IMR-90 (cell line): ENCODE results near the gene RBFOX1. TPM values are rescaled to one million over a fixed set of nuclear protein-coding genes. Genes with fewer than 3 reads are reported as not detected.

Experiments
- ATAC-seq: fragments of 200-7000 bp; cut with Tn5 transposase; 2 replicates; pipeline ENCODE4 v1.9.1; 2020; ENCODE audit warnings: low read depth, mild to moderate bottlenecking, moderate library complexity
- BruUV-seq: library from RNA; stranded (reverse); fragments of 400-500 nt; replicated peaks from 2 replicates; lab custom pipeline; 2021; lab: Mats Ljungman, UMichigan
- CTCF ChIA-PET: fragments of 300-600 bp; formaldehyde crosslinking; extraction: SDS; loops from one replicate; lab custom pipeline; 2021; ENCODE audit warnings: antibody characterized with exemption; lab: Yijun Ruan, JAX
- POLR2A ChIA-PET: fragments of 300-600 bp; sonication (Branson Sonifier 250); formaldehyde crosslinking; loops from one replicate; lab custom pipeline; 2022; ENCODE audit warnings: antibody characterized with exemption; ENCODE audit not compliant: unreplicated experiment; lab: Charles Lee
- DNase-seq: peaks from one replicate; pipeline ENCODE4 v3.0.0; 2013
- H2AFZ ChIP-seq: replicated peaks from 2 replicates; pipeline ENCODE3; 2013; ENCODE audit warnings: low read length, mild to moderate bottlenecking; ENCODE audit not compliant: poor library complexity
- H2AK5ac ChIP-seq: 2 replicates; pipeline ENCODE4 v1.6.1; 2013; ENCODE audit warnings: low read depth, low read length, inconsistent platforms
- H2AK9ac ChIP-seq: replicated peaks from 2 replicates; pipeline ENCODE3; 2013; ENCODE audit warnings: mild to moderate bottlenecking, low read depth, low read length, moderate library complexity; ENCODE audit not compliant: poor library complexity
- H2BK120ac ChIP-seq: 2 replicates; pipeline ENCODE4 v1.6.1; 2013; ENCODE audit warnings: low read depth, low read length, inconsistent platforms
- H2BK15ac ChIP-seq: 3 replicates; pipeline ENCODE4 v1.6.1; 2013; ENCODE audit warnings: low read depth, low read length, inconsistent platforms
- H2BK20ac ChIP-seq: 2 replicates; pipeline ENCODE4 v1.6.1; 2013; ENCODE audit warnings: low read depth, mild to moderate bottlenecking, inconsistent platforms, low read length, moderate library complexity
- H2BK5ac ChIP-seq: 2 replicates; pipeline ENCODE4 v1.6.1; 2013; ENCODE audit warnings: mild to moderate bottlenecking, low read depth, low read length, inconsistent platforms; ENCODE audit not compliant: poor library complexity, severe bottlenecking
- H3K14ac ChIP-seq: replicated peaks from 2 replicates; pipeline ENCODE4 v1.6.1; 2013; ENCODE audit warnings: low read depth, low read length, inconsistent platforms
- H3K18ac ChIP-seq: 2 replicates; pipeline ENCODE4 v1.6.1; 2013; ENCODE audit warnings: low read depth, low read length, control low read depth
- H3K23ac ChIP-seq: 2 replicates; pipeline ENCODE4 v1.6.1; 2013; ENCODE audit warnings: low read depth, low read length, inconsistent platforms
- H3K27ac ChIP-seq: 2 replicates; pipeline ENCODE4 v1.5.1; 2013; ENCODE audit warnings: mild to moderate bottlenecking, control low read depth, low read length; ENCODE audit not compliant: insufficient read depth
- H3K27me3 ChIP-seq: 2 replicates; pipeline ENCODE4 v1.6.1; 2013; ENCODE audit warnings: low read length; ENCODE audit not compliant: control insufficient read depth, insufficient read depth
- H3K36me3 ChIP-seq: 2 replicates; pipeline ENCODE4 v1.6.1; 2013; ENCODE audit warnings: low read length, mixed read lengths; ENCODE audit not compliant: control insufficient read depth, insufficient read depth
- H3K4ac ChIP-seq: 2 replicates; pipeline ENCODE4 v1.6.1; 2013; ENCODE audit warnings: low read depth, low read length, inconsistent platforms
- H3K4me1 ChIP-seq: 2 replicates; pipeline ENCODE4 v1.6.1; 2013; ENCODE audit warnings: low read length, mixed read lengths; ENCODE audit not compliant: control insufficient read depth, insufficient read depth
- H3K4me2 ChIP-seq: 2 replicates; pipeline ENCODE4 v1.6.1; 2013; ENCODE audit warnings: low read depth, mild to moderate bottlenecking, control low read depth, low read length, moderate library complexity
- H3K4me3 ChIP-seq: 2 replicates; pipeline ENCODE4 v1.5.1; 2013; ENCODE audit warnings: low read depth, mild to moderate bottlenecking, control low read depth, low read length, moderate library complexity; ENCODE audit not compliant: insufficient read depth
- H3K56ac ChIP-seq: 2 replicates; pipeline ENCODE4 v1.6.1; 2013; ENCODE audit warnings: low read length, inconsistent platforms; ENCODE audit not compliant: insufficient read depth; ENCODE audit errors: extremely low read depth
- H3K79me1 ChIP-seq, 2 experiments: 2 replicates each; pipeline ENCODE4 v1.6.1; 2013; ENCODE audit warnings: low read length in 2 of 2, inconsistent platforms in 1 of 2, low read depth in 1 of 2
- H3K9ac ChIP-seq: 2 replicates; pipeline ENCODE4 v1.6.1; 2013; ENCODE audit warnings: low read depth, low read length, control low read depth
- H3K9me1 ChIP-seq: 2 replicates; pipeline ENCODE4 v1.6.1; 2013; ENCODE audit warnings: low read length, inconsistent platforms; ENCODE audit not compliant: insufficient read depth
- H3K9me3 ChIP-seq: 2 replicates; pipeline ENCODE4 v1.6.1; 2013; ENCODE audit warnings: low read length; ENCODE audit not compliant: control insufficient read depth, insufficient read depth
- H4K20me1 ChIP-seq: 2 replicates; pipeline ENCODE4 v1.6.1; 2013; ENCODE audit warnings: low read length, inconsistent platforms; ENCODE audit not compliant: insufficient read depth
- H4K5ac ChIP-seq: 2 replicates; pipeline ENCODE4 v1.6.1; 2013; ENCODE audit warnings: mild to moderate bottlenecking, low read depth, low read length, control low read depth
- H4K8ac ChIP-seq, 2 experiments: 2 replicates each; pipeline ENCODE4 v1.6.1; 2013; ENCODE audit warnings: low read depth in 2 of 2, low read length in 2 of 2, control low read depth in 1 of 2, inconsistent platforms in 1 of 2
- H4K91ac ChIP-seq: 2 replicates; pipeline ENCODE4 v1.6.1; 2013; ENCODE audit warnings: low read depth, low read length, inconsistent platforms; ENCODE audit not compliant: insufficient read depth
- BHLHE40 ChIP-seq: fragments of 150-350 bp; IDR thresholded peaks from 2 replicates; pipeline ENCODE4 v1.6.1; 2016; ENCODE audit warnings: mild to moderate bottlenecking, low read depth, low read length
- CEBPB ChIP-seq: IDR thresholded peaks from 2 replicates; pipeline ENCODE4 v1.6.1; 2012; ENCODE audit warnings: low read depth, low read length, improper control_type of control experiment
- CHD1 ChIP-seq: IDR thresholded peaks from 2 replicates; pipeline ENCODE4 v1.6.1; 2012; ENCODE audit warnings: low read depth, low read length, improper control_type of control experiment
- CTCF ChIP-seq: conservative IDR thresholded peaks from 2 replicates; pipeline ENCODE4 v1.5.1; 2012; ENCODE audit warnings: mild to moderate bottlenecking, low read depth, low read length, improper control_type of control experiment
- FOS ChIP-seq: fragments of 150-350 bp; IDR thresholded peaks from 2 replicates; pipeline ENCODE4 v1.6.1; 2016; ENCODE audit warnings: low read depth, low read length
- MAFK ChIP-seq: IDR thresholded peaks from 2 replicates; pipeline ENCODE4 v1.6.1; 2012; ENCODE audit warnings: low read depth, low read length, improper control_type of control experiment
- MAZ ChIP-seq: IDR thresholded peaks from 2 replicates; pipeline ENCODE4 v1.6.1; 2012; ENCODE audit warnings: low read depth, mild to moderate bottlenecking, low read length, improper control_type of control experiment, moderate library complexity, borderline replicate concordance
- MXI1 ChIP-seq: IDR thresholded peaks from 2 replicates; pipeline ENCODE4 v1.6.1; 2012; ENCODE audit warnings: low read depth, mild to moderate bottlenecking, low read length, moderate library complexity, borderline replicate concordance
- NFE2L2 ChIP-seq: fragments of 150-350 bp; IDR thresholded peaks from 2 replicates; pipeline ENCODE4 v1.6.1; 2016; ENCODE audit warnings: low read depth, mild to moderate bottlenecking, low read length
- POLR2A ChIP-seq: IDR thresholded peaks from 2 replicates; pipeline ENCODE4 v1.6.1; 2012; ENCODE audit warnings: mild to moderate bottlenecking, low read depth, low read length
- RAD21 ChIP-seq: IDR thresholded peaks from 2 replicates; pipeline ENCODE4 v1.6.1; 2012; ENCODE audit warnings: low read length, improper control_type of control experiment
- RCOR1 ChIP-seq: IDR thresholded peaks from 2 replicates; pipeline ENCODE4 v1.6.1; 2012; ENCODE audit warnings: mild to moderate bottlenecking, low read length, improper control_type of control experiment; ENCODE audit not compliant: insufficient replicate concordance
- RFX5 ChIP-seq: IDR thresholded peaks from 2 replicates; pipeline ENCODE4 v1.8.0; 2012; ENCODE audit warnings: low read depth, mild to moderate bottlenecking, low read length, moderate library complexity
- SMC3 ChIP-seq: fragments of 150-350 bp; IDR thresholded peaks from 2 replicates; pipeline ENCODE4 v1.6.1; 2016; ENCODE audit warnings: low read depth, mild to moderate bottlenecking, antibody characterized with exemption, low read length, moderate library complexity
- USF2 ChIP-seq: fragments of 150-350 bp; IDR thresholded peaks from 2 replicates; pipeline ENCODE4 v1.6.1; 2017; ENCODE audit warnings: mild to moderate bottlenecking, antibody characterized with exemption, low read length, low read depth
- WGBS, 2 experiments: methylation state at CpG; one replicate each; pipeline versions ENCODE4 v1.1.5 to v1.1.7; 2013; ENCODE audit warnings: missing lambda C conversion rate in 2 of 2; ENCODE audit not compliant: insufficient read length in 1 of 2; ENCODE audit errors: extremely low coverage in 2 of 2; 5-methylcytosine and 5-hydroxymethylcytosine counted together
- dilution Hi-C: fragments of 300-500 bp; cut with HindIII; formaldehyde crosslinking; loops from one replicate; pipeline ENCODE4 v1.14.3; 2018; ENCODE audit warnings: low sequenced_read_pairs; ENCODE audit not compliant: unreplicated experiment
- in situ Hi-C: fragments of 300-500 bp; cut with MboI; formaldehyde crosslinking; loops from 3 replicates; pipeline ENCODE4 v1.14.3; 2019; ENCODE audit warnings: low sequenced_read_pairs, inconsistent platforms, mixed read lengths
- intact Hi-C: fragments of 100-400 bp; cut with micrococcal nuclease; formaldehyde crosslinking; loops from 2 replicates; pipeline ENCODE4 v1.10.0; 2022
- polyA plus RNA-seq, 3 experiments: library from polyadenylated mRNA; depleted of rRNA; stranded (reverse); fragments of >200 nt; gene quantifications; 2 replicates each; pipeline ENCODE4 v1.2.3, GENCODE V29; 2012; ENCODE audit warnings: low replicate concordance in 1 of 3
- total RNA-seq: library from RNA; depleted of rRNA; stranded (reverse); fragments of >200 nt; gene quantifications from 2 replicates; pipeline ENCODE4 v1.2.3, GENCODE V29; 2012
- TF ChIP-seq, protein P1 (sequence below): fragments of 150-350 bp; IDR thresholded peaks from 2 replicates; pipeline ENCODE4 v1.6.1; 2016; ENCODE audit warnings: low read depth, mild to moderate bottlenecking, low read length, moderate library complexity, borderline replicate concordance

The RBFOX1 gene
- total and polyA plus RNA-seq, 2 of the 4 experiments (the other 2 are of a cell fraction): not detected

- TF ChIP-seq CHD1 (no peak), MXI1 (no peak), RCOR1 (no peak), CTCF (no peak), NFE2L2 (no peak), RAD21 (no peak), FOS (no peak), USF2 (no peak), POLR2A (no peak), SMC3 (no peak), CEBPB (no peak), BHLHE40 (no peak), MAFK (no peak), RFX5 (no peak), MAZ (no peak)
- TF ChIP-seq, protein P1, sequence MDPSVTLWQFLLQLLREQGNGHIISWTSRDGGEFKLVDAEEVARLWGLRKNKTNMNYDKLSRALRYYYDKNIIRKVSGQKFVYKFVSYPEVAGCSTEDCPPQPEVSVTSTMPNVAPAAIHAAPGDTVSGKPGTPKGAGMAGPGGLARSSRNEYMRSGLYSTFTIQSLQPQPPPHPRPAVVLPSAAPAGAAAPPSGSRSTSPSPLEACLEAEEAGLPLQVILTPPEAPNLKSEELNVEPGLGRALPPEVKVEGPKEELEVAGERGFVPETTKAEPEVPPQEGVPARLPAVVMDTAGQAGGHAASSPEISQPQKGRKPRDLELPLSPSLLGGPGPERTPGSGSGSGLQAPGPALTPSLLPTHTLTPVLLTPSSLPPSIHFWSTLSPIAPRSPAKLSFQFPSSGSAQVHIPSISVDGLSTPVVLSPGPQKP: no peak
- intact Hi-C loops: no loop called here
- Histone ChIP-seq H2BK15ac (no peak overlapping the region), H4K20me1 (no peaks in the 10 kb centered on the region), H3K56ac (no peak overlapping the region), H3K27me3 (no peaks in the 10 kb centered on the region), H3K9me3 (peaks cover 19% of the 10 kb centered on the region), H3K4ac (no peak overlapping the region), H3K79me1 (no peaks in the 10 kb centered on the region), H3K4me2 (no peak overlapping the region), H2BK120ac (no peak overlapping the region), H4K91ac (no peak overlapping the region), H2BK5ac (no peak overlapping the region), H2AK5ac (no peak overlapping the region), H3K9me1 (no peaks in the 10 kb centered on the region), H3K14ac (no peak overlapping the region), H3K4me1 (no peaks in the 10 kb centered on the region), H3K36me3 (no peaks in the 10 kb centered on the region), H3K27ac (no peak overlapping the region), H4K5ac (no peak overlapping the region), H2AFZ (no peak overlapping the region), H3K18ac (no peak overlapping the region), H3K4me3 (no peak overlapping the region), H3K9ac (no peak overlapping the region), H4K8ac (no peak overlapping the region), H3K23ac (no peak overlapping the region), H2BK20ac (no peak overlapping the region), H2AK9ac (no peak overlapping the region)
- POLR2A ChIA-PET: no interaction called here
- WGBS, 2 experiments: 40% methylated on average over 2 of the region's 4 CpGs; no CpG with 5 or more reads in 1 of the 2 experiments
- CTCF ChIA-PET: no interaction called here
- dilution Hi-C loops: no loop called here
- DNase-seq: no peak
- no peak for ATAC-seq
- in situ Hi-C loops: no loop called here
- no TSS peak for BruUV-seq
These were observed 10.0 kb downstream of the RBFOX1 start for GRCh38 chr16:7342598-7342997.
